HG03521 (cell line): Measurements from ENCODE around the gene DDRGK1.
A peak's percentile ranks its signal among the peaks of the same experiment; 100 is the strongest.
"Not testable (repeated sequence)": the region's sequence is repeated elsewhere in the genome, so short reads cannot be mapped to it uniquely, and the experiment has no call there.

ENCODE experiments used
- ATAC-seq: cut with Tn5 transposase; IDR thresholded peaks from one replicate; pipeline ENCODE4 v1.9.1; 2021; ENCODE audit warnings: mild to moderate bottlenecking, moderate library complexity; ENCODE audit not compliant: unreplicated experiment

Gene DDRGK1

GRCh38 chr20:3189561-3190131 lies 14.8 kb downstream of the DDRGK1 start:
- no peak for ATAC-seq

GRCh38 chr20:3188823-3189413 lies 15.6 kb downstream of the DDRGK1 start:
- no peak for ATAC-seq

GRCh38 chr20:3187861-3188260 lies 16.6 kb downstream of the DDRGK1 start:
- not testable (repeated sequence) for ATAC-seq

GRCh38 chr20:3183896-3184612 lies 20.4 kb downstream of the DDRGK1 start:
- no peak for ATAC-seq

GRCh38 chr20:3182429-3182828 lies 22.1 kb downstream of the DDRGK1 start:
- not testable (repeated sequence) for ATAC-seq

GRCh38 chr20:3181270-3181669 lies 23.2 kb downstream of the DDRGK1 start:
- no peak for ATAC-seq

GRCh38 chr20:3180319-3180718 lies 24.2 kb downstream of the DDRGK1 start:
- no peak for ATAC-seq

GRCh38 chr20:3177746-3178485 lies 26.6 kb downstream of the DDRGK1 start:
- ATAC-seq = no peak

GRCh38 chr20:3175270-3175669 lies 29.2 kb downstream of the DDRGK1 start:
- ATAC-seq = no peak

- no peak for ATAC-seq
These were observed 29.8 kb downstream of the DDRGK1 start for GRCh38 chr20:3174442-3175261.

- peak; percentile 86 for ATAC-seq
These were observed 30.7 kb downstream of the DDRGK1 start for GRCh38 chr20:3173610-3174441.

GRCh38 chr20:3172933-3173609 lies 31.4 kb downstream of the DDRGK1 start, which contains the start of gene LZTS3:
Gene LZTS3 (minus strand): TSS chr20:3173549. CDS start chr20:3167163, 6,386 bp downstream.
- peak; percentile 39 for ATAC-seq

- ATAC-seq = no peak
These were observed 32.2 kb downstream of the DDRGK1 start for GRCh38 chr20:3172126-3172932.

- no peak for ATAC-seq
These were observed 32.9 kb downstream of the DDRGK1 start for GRCh38 chr20:3171391-3172125.

- ATAC-seq = no peak
These were observed 35.5 kb downstream of the DDRGK1 start for GRCh38 chr20:3168829-3169590.

GRCh38 chr20:3168079-3168828 lies 36.2 kb downstream of the DDRGK1 start:
- ATAC-seq = no peak
